ENCODE results near the gene LDHA. TPM values are rescaled to one million over a fixed set of nuclear protein-coding genes. Genes with fewer than 3 reads are reported as not detected.
"Not testable (repeated sequence)": the region's sequence is repeated elsewhere in the genome, so short reads cannot be mapped to it uniquely, and the experiment has no call there.

Gene LDHA
- total RNA-seq, 1 experiment from 2014 or later: 872 TPM

- DNase-seq (ENCODE audit: low spot score): peak; percentile 21
Observed at GRCh38 chr11:18394928-18395734, 768 bp downstream of the LDHA start.

GRCh38 chr11:18395735-18396504, 1.6 kb downstream of the LDHA start:
- peak; percentile 99 for DNase-seq (ENCODE audit: low spot score)

GRCh38 chr11:18397921-18398320, 3.6 kb downstream of the LDHA start:
- DNase-seq (ENCODE audit: low spot score): no peak

GRCh38 chr11:18401077-18401476, 6.7 kb downstream of the LDHA start:
- DNase-seq (ENCODE audit: low spot score): not testable (repeated sequence)

- DNase-seq (ENCODE audit: low spot score): no peak
Observed at GRCh38 chr11:18404062-18404461, 9.7 kb downstream of the LDHA start.

- DNase-seq (ENCODE audit: low spot score): peak; percentile 85
Observed at GRCh38 chr11:18407400-18407799, 13.0 kb downstream of the LDHA start.

- DNase-seq (ENCODE audit: low spot score): no peak
Observed at GRCh38 chr11:18408558-18409291, 14.4 kb downstream of the LDHA start.

- no peak for DNase-seq (ENCODE audit: low spot score)
Observed at GRCh38 chr11:18416459-18416858, 22.1 kb downstream of the LDHA start.

GRCh38 chr11:18419040-18419439, 24.7 kb downstream of the LDHA start:
- DNase-seq (ENCODE audit: low spot score): no peak

GRCh38 chr11:18420067-18420466, 25.7 kb downstream of the LDHA start:
- no peak for DNase-seq (ENCODE audit: low spot score)

- no peak for DNase-seq (ENCODE audit: low spot score)
Observed at GRCh38 chr11:18427240-18427639, 32.9 kb downstream of the LDHA start.

GRCh38 chr11:18429332-18429731, 35.0 kb downstream of the LDHA start:
- DNase-seq (ENCODE audit: low spot score): no peak

GRCh38 chr11:18438691-18439090, 44.3 kb downstream of the LDHA start:
- no peak for DNase-seq (ENCODE audit: low spot score)

- DNase-seq (ENCODE audit: low spot score): no peak
Observed at GRCh38 chr11:18449251-18449650, 54.9 kb downstream of the LDHA start.

- peak; percentile 46 for DNase-seq (ENCODE audit: low spot score)
Observed at GRCh38 chr11:18452927-18453326, 58.6 kb downstream of the LDHA start.

- DNase-seq (ENCODE audit: low spot score): no peak
Observed at GRCh38 chr11:18455686-18456372, 61.5 kb downstream of the LDHA start, which contains the start of gene LDHAL6A. Gene LDHAL6A (plus strand): TSS chr11:18455856. CDS start chr11:18456681, 825 bp downstream.

- peak; percentile 92 for DNase-seq (ENCODE audit: low spot score)
Observed at GRCh38 chr11:18457450-18457849, 63.1 kb downstream of the LDHA start.

Data from A172 (cell line).